ENCODE measurements around the gene HSPB9.

HSPB9 gene

DNA sequence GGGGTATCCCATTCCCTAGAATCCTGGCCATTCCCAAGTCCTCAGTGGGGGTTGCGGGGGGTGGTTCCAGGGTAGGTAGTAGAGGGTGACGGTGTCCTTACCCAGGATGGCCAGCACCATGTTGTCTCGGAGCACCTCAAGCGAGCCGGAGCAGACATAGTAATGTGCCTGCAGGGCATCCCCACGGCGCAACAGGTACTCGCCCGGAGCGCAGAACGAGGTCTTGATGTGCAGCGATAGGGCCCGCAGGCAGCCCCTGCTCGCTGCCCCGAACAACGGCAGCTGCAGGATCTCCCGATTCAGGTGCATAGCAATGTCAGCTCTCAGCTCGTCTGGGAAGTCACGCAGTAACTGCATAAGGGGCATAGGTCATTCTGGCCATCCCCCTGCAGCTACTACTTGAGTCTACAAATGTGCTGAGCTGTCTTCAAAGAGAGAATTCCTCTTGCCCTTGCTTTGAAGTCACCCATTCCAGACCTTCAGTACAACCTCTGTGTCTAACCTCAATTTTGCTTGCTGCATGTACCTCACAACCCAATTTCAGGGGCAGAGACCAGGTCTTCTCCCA lies 43.7 kb downstream of the HSPB9 start:
- Mint-ChIP-seq H3K4me1 (ENCODE audit: low read depth) (no peaks in the 10 kb centered on the region), H3K27ac (no peak overlapping the region), H3K9me3 (no peaks in the 10 kb centered on the region), H3K27me3 (no peaks in the 10 kb centered on the region), H3K36me3 (ENCODE audit: low read depth) (no peaks in the 10 kb centered on the region), H3K4me3 (no peak overlapping the region)

DNA sequence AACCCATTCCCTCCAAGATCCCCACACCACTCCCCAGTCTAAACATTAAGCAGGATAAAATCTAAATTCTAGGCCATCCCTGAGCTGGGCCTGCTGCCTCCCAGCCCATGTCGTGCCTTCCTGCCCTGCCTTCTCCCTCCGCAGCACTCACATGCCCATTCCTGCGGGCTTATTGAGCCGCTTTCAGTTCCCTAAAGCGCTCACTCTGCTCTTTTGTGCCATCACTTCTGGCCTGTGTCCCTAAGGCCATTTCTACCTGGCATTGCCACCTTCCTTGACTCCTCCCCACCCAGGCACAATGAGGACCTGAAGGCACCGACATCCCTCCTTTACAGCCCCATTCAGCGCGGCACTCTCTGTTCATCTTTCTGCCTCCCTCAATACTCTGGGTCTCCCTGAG lies 45.2 kb downstream of the HSPB9 start:
- Mint-ChIP-seq H3K36me3 (ENCODE audit: low read depth) (no peaks in the 10 kb centered on the region), H3K27ac (no peak overlapping the region), H3K4me1 (ENCODE audit: low read depth) (no peaks in the 10 kb centered on the region), H3K4me3 (no peak overlapping the region), H3K9me3 (no peaks in the 10 kb centered on the region), H3K27me3 (no peaks in the 10 kb centered on the region)

GRCh38 chr17:42169351-42169750 lies 46.7 kb downstream of the HSPB9 start:
- H3K4me3 Mint-ChIP-seq = no peak overlapping the region
- no peaks in the 10 kb centered on the region for H3K27me3 Mint-ChIP-seq
- no peaks in the 10 kb centered on the region for H3K9me3 Mint-ChIP-seq
- no peak overlapping the region for H3K27ac Mint-ChIP-seq
- H3K36me3 Mint-ChIP-seq (ENCODE audit: low read depth) = no peaks in the 10 kb centered on the region
- no peaks in the 10 kb centered on the region for H3K4me1 Mint-ChIP-seq (ENCODE audit: low read depth)

DNA sequence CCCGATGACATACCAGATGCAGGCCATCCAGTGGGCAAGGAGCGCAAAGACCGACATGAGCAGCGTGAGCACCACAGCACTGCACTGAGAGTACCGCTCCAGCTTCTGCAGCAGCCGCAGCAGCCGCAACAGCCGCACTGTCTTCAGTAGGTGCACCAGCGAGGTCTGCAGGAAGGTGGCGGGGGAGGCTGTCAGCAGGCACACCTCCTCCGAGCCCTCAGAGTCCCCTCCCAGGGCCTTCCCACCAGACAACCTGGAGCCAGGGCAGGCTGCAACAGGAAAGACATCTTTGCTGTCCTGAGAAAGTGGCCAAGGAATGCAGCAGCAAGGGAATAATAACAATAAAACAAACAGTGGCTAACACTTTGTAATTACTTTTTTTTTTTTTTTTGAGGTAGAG lies 49.2 kb downstream of the HSPB9 start:
- no peaks in the 10 kb centered on the region for H3K9me3 Mint-ChIP-seq
- no peak overlapping the region for H3K27ac Mint-ChIP-seq
- H3K27me3 Mint-ChIP-seq = no peaks in the 10 kb centered on the region
- H3K4me1 Mint-ChIP-seq (ENCODE audit: low read depth) = no peaks in the 10 kb centered on the region
- H3K4me3 Mint-ChIP-seq = no peak overlapping the region
- no peaks in the 10 kb centered on the region for H3K36me3 Mint-ChIP-seq (ENCODE audit: low read depth)

All from stimulated activated naive CD8-positive, alpha-beta T cell treated with anti-CD3 and anti-CD28 coated beads, Interleukin-15, Interleukin-2, amounts not matched to agents 100 ng/mL and 50 ng/mL, for 24 hours (primary cell).